GM21529 (cell line): ENCODE data around the gene APOL1.
"Not testable (repeated sequence)": the region's sequence is repeated elsewhere in the genome, so short reads cannot be mapped to it uniquely, and the experiment has no call there.

Source experiments
- ATAC-seq: cut with Tn5 transposase; IDR thresholded peaks from one replicate; pipeline ENCODE4 v1.9.1; 2021; ENCODE audit not compliant: unreplicated experiment

The APOL1 gene

GRCh38 chr22:36290391-36291075 is 37.6 kb downstream of the APOL1 start:
- ATAC-seq: not testable (repeated sequence)

GRCh38 chr22:36291831-36292740 is 39.2 kb downstream of the APOL1 start:
- no peak for ATAC-seq

GRCh38 chr22:36292823-36293530 is 40.0 kb downstream of the APOL1 start:
- no peak for ATAC-seq

- no peak for ATAC-seq
Observed at GRCh38 chr22:36293606-36294292, 40.8 kb downstream of the APOL1 start.

- no peak for ATAC-seq
Observed at GRCh38 chr22:36294293-36294620, 41.3 kb downstream of the APOL1 start.

- ATAC-seq: no peak
Observed at GRCh38 chr22:36294801-36295200, 41.9 kb downstream of the APOL1 start.

- no peak for ATAC-seq
Observed at GRCh38 chr22:36295247-36295646, 42.3 kb downstream of the APOL1 start.

GRCh38 chr22:36296690-36297089 is 43.8 kb downstream of the APOL1 start:
- no peak for ATAC-seq

GRCh38 chr22:36297568-36297967 is 44.6 kb downstream of the APOL1 start:
- no peak for ATAC-seq

GRCh38 chr22:36298118-36298517 is 45.2 kb downstream of the APOL1 start:
- no peak for ATAC-seq

GRCh38 chr22:36298601-36299000 is 45.7 kb downstream of the APOL1 start:
- ATAC-seq: no peak

GRCh38 chr22:36299295-36299694 is 46.4 kb downstream of the APOL1 start:
- no peak for ATAC-seq

- no peak for ATAC-seq
Observed at GRCh38 chr22:36299911-36300310, 47.0 kb downstream of the APOL1 start.

GRCh38 chr22:36300396-36301212 is 47.7 kb downstream of the APOL1 start:
- ATAC-seq: no peak

- no peak for ATAC-seq
Observed at GRCh38 chr22:36301384-36301828, 48.5 kb downstream of the APOL1 start.

GRCh38 chr22:36301851-36302250 is 48.9 kb downstream of the APOL1 start:
- no peak for ATAC-seq

GRCh38 chr22:36302439-36303114 is 49.6 kb downstream of the APOL1 start:
- ATAC-seq: no peak

GRCh38 chr22:36303115-36303467 is 50.2 kb downstream of the APOL1 start:
- ATAC-seq: no peak

- no peak for ATAC-seq
Observed at GRCh38 chr22:36303874-36304273, 50.9 kb downstream of the APOL1 start.

- no peak for ATAC-seq
Observed at GRCh38 chr22:36304429-36304828, 51.5 kb downstream of the APOL1 start.
